Ovary (tissue), 9 donors: ENCODE measurements around the gene ZNF827. TPM values are rescaled to one million over a fixed set of nuclear protein-coding genes. Genes with fewer than 3 reads are reported as not detected.
A peak's percentile ranks its signal among the peaks of the same experiment; 100 is the strongest.

Experiments
- DNase-seq, 5 donors: peaks; one replicate each; pipeline ENCODE4 v3.0.0-alpha.2; 2019 to 2020
- H3K27ac ChIP-seq, 2 donors: fragments of 200-600 bp; one replicate each; pipeline versions ENCODE4 v1.5.1 to v1.8.0; 2019 to 2022
- H3K27me3 ChIP-seq: fragments of 200-600 bp; one replicate; pipeline ENCODE4 v1.8.0; 2022
- H3K36me3 ChIP-seq: fragments of 200-600 bp; sonication (generic); one replicate; pipeline ENCODE4 v1.5.1; 2019
- H3K4me1 ChIP-seq: one replicate; pipeline ENCODE4 v1.8.1; 2013; ENCODE audit warnings: mild to moderate bottlenecking, moderate library complexity; ENCODE audit not compliant: insufficient read depth
- H3K4me3 ChIP-seq: fragments of 200-600 bp; sonication (generic); one replicate; pipeline ENCODE4 v1.5.1; 2017
- H3K9me3 ChIP-seq, 2 donors: fragments of 200-600 bp in 1 of 2; sonication (generic) in 1 of 2; one replicate each; pipeline versions ENCODE4 v1.5.1 to v1.8.1; 2013 to 2019; ENCODE audit warnings: mild to moderate bottlenecking in 1 of 2, moderate library complexity in 1 of 2
- EP300 ChIP-seq: sonication (generic); formaldehyde crosslinking; IDR thresholded peaks from one replicate; pipeline ENCODE4 v1.6.1; 2017; ENCODE audit warnings: antibody characterized with exemption
- POLR2A ChIP-seq: fragments of 450-650 bp; IDR thresholded peaks from one replicate; pipeline ENCODE4 v1.6.1; 2017; ENCODE audit warnings: antibody characterized with exemption, mild to moderate bottlenecking, moderate library complexity
- WGBS, 3 donors: extraction: QIAGEN DNeasy Blood & Tissue Kit in 1 of 3; methylation state at CpG; one replicate each; pipeline versions ENCODE4 v1.1.5 to v1.1.7; 2013 to 2017; 5-methylcytosine and 5-hydroxymethylcytosine counted together
- intact Hi-C, 4 donors: fragments of 100-400 bp; cut with DNase I; formaldehyde crosslinking; loops; one replicate each; pipeline versions ENCODE4 v1.11.0 to v1.15.1; 2022 to 2023
- polyA plus RNA-seq, 2 donors: library from polyadenylated mRNA; stranded (reverse); fragments of 200-250 nt in 1 of 2; fragments of 350-450 nt in 1 of 2; fragmentation: Illumina TruSeq in 1 of 2; extraction: RNeasy Lipid Tissue Mini Kit (QIAGEN cat#74804) in 1 of 2; gene quantifications; one replicate each; pipeline ENCODE4 v1.2.3, GENCODE V29; 2013 to 2014
- total RNA-seq, 7 donors: library from RNA; depleted of rRNA in 2 of 7; stranded (reverse); fragments of >200 nt in 2 of 7; fragmentation: NEBNext Ultra II Directional in 3 of 7; extraction: Animal tissue kit (Norgen Biotek cat#: 25700) in 3 of 7; gene quantifications; one replicate each; pipeline versions ENCODE4 v1.1.0 to v1.2.4, GENCODE V29; 2016 to 2023
- TF ChIP-seq, protein P1 (sequence below), 3 donors: fragments of 450-650 bp in 2 of 3; fragments of 200-600 bp in 1 of 3; IDR thresholded peaks; one replicate each; pipeline versions ENCODE4 v1.5.1 to v1.8.0; 2016 to 2022; ENCODE audit warnings: antibody characterized with exemption in 3 of 3, mild to moderate bottlenecking in 1 of 3
- donor health status: DM: no; HTN: no; CAD: no; lungs with moderate emphysema.
- donor health status: DM: no; HTN: no; CAD: no.
- donor health status: Bipolar disorder and iron deficiency.
- donor health status: DM: yes; HTN: yes; CAD: no.
- donor health status: DM: no; HTN: no; CAD: no.
- donor health status: DM: yes; HTN: yes; CAD: no.

ZNF827 gene
- total and polyA plus RNA-seq, 9 donors, result 7.8 to 36.0 (median 20.0) TPM

DNA sequence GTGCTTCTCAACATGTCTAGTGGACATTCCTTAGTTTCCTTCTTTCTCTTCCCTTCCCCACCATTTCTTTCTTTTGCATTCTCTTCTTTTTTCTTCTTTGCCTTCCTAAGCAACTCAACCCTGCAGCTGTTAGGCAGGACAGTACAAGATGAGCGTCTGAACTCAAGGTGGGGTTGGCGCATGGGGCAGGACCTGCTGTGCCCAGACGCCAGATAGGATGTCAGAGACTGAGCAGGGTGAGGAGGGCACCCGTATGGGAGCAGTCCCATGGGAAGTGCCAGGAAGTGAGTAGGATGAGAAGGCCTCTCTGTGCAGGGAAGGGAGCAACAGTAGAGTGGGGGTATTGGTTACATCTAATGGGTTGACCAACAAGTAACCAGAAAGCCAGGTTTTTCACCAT, 38.1 kb upstream of the ZNF827 start:
- TF ChIP-seq EP300, result no peak
- no peak for TF ChIP-seq POLR2A
- TF ChIP-seq, protein P1, sequence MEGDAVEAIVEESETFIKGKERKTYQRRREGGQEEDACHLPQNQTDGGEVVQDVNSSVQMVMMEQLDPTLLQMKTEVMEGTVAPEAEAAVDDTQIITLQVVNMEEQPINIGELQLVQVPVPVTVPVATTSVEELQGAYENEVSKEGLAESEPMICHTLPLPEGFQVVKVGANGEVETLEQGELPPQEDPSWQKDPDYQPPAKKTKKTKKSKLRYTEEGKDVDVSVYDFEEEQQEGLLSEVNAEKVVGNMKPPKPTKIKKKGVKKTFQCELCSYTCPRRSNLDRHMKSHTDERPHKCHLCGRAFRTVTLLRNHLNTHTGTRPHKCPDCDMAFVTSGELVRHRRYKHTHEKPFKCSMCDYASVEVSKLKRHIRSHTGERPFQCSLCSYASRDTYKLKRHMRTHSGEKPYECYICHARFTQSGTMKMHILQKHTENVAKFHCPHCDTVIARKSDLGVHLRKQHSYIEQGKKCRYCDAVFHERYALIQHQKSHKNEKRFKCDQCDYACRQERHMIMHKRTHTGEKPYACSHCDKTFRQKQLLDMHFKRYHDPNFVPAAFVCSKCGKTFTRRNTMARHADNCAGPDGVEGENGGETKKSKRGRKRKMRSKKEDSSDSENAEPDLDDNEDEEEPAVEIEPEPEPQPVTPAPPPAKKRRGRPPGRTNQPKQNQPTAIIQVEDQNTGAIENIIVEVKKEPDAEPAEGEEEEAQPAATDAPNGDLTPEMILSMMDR (IDR thresholded peaks at IDR 0.05), result no peak
- Histone ChIP-seq H3K36me3 (peaks cover 2% of the 10 kb centered on the region), H3K27ac (no peak overlapping the region), H3K4me3 (no peak overlapping the region), H3K4me1 (no peaks in the 10 kb centered on the region), H3K27me3 (no peaks in the 10 kb centered on the region), H3K9me3 (no peaks in the 10 kb centered on the region)
- intact Hi-C loops, result no loop called here
- WGBS, 3 donors, result 81 to 90% (median 89%) methylated on average over 4 of the region's 4 CpGs
- DNase-seq, result no peak

DNA sequence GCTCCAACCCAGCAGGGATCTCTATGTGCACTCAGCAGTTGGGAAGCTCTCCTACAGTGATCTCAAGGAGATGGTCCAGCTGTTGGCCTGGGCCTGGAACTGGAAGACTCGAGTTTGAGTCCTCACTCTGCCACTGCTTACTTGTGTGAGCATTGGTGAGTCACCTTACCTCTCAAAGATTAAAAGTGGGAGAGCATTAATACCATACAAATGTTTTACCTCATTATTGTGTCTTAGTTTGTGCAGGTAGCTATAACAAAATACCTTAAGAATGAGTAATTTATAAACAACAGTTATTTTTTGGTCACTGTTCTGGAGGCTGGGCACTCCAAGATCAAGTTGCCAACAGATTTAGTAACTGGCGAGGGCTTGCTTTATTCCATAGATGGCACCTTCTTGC, 21.4 kb upstream of the ZNF827 start:
- no peaks in the 10 kb centered on the region for H3K4me1 ChIP-seq
- H3K4me3 ChIP-seq, result no peak overlapping the region
- intact Hi-C loops, result no loop called here
- 87 to 91% (median 89%) methylated on average over 2 of the region's 2 CpGs for WGBS, 3 donors
- no peaks in the 10 kb centered on the region for H3K27me3 ChIP-seq
- no peak overlapping the region for H3K27ac ChIP-seq
- TF ChIP-seq, protein P1 (IDR thresholded peaks at IDR 0.05), result no peak
- TF ChIP-seq POLR2A (no peak), EP300 (no peak)
- DNase-seq, result no peak
- H3K36me3 ChIP-seq, result no peaks in the 10 kb centered on the region
- no peaks in the 10 kb centered on the region for H3K9me3 ChIP-seq

DNA sequence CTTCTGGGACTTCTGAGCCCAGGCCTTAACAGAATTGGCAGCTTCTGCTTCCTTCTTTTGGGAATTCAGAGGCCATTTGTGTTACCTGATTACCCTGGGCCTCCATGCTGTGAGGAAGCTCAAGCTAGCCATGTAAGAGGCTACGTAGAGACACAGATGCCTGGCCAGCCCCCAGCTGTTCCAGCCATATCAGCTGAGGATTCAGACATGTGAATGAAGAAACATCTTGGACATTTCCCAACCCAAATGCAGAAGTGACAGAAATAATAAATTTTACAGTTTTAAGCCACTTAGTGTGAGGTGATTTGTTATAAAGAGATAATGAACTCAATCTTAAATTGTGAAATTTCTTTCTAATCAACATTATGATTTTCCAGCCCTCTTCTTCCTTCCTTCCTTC, 18.7 kb upstream of the ZNF827 start:
- H3K36me3 ChIP-seq, result no peaks in the 10 kb centered on the region
- intact Hi-C loops, result no loop called here
- DNase-seq, result no peak
- TF ChIP-seq POLR2A (no peak), EP300 (no peak)
- 54 to 84% (median 76%) methylated on average over 1 of the region's 1 CpG for WGBS, 3 donors
- no peaks in the 10 kb centered on the region for H3K27me3 ChIP-seq
- no peaks in the 10 kb centered on the region for H3K9me3 ChIP-seq
- H3K4me3 ChIP-seq, result no peak overlapping the region
- H3K27ac ChIP-seq, result no peak overlapping the region
- no peaks in the 10 kb centered on the region for H3K4me1 ChIP-seq

DNA sequence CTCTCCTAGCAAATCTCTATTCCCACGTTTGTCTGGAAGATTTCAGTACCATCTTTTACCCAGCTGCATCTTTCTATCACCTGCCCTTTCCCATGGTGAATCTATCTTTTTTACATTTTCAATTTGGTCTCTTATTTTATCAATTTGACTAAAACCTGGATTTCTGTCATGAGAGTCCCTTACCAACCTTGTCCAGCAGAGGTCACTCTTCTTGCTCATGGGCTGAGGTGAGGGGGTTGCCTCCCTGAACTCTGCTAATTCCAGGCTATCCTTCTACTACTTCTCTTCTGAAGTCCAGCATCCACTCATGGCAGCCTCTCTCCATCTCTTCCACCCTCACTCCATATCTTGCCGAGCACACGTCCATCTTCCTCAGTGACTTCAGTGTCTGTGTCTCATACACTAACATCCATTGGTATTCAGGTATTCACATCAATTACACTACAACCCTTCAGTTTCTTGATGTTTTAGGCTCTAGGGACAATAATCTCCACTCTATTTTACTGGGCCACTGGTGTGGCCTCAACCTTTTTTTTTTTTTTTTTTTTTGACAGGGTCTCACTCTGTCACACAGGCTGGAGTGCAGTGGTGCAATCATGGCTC, 17.8 kb upstream of the ZNF827 start:
- TF ChIP-seq POLR2A (no peak), EP300 (no peak)
- TF ChIP-seq, protein P1 (IDR thresholded peaks at IDR 0.05), result peak in 1 of 3 donors; percentile 32
- intact Hi-C loops, result no loop called here

DNA sequence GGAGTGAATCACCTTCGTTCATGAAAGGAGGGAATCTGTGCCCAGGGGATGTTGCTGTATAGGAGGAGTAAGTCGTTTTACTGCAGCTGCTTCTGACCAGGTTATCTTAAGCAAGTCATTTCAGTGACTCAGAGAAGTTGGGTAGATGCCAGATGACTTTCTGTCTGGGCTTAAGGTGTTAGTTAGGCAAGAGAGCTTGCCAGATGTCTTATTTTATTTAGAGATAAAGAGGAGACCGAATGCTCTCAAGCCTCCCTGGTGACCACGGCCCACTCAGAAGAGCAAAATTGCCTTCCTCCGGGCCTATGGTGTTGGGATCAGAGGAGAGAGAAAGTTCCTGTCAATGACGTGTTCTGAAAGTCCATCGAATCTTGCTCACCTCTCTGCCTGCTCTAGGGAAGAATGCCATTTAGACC, 16.3 kb upstream of the ZNF827 start:
- DNase-seq, result no peak
- 44 to 52% (median 48%) methylated on average over 7 of the region's 7 CpGs for WGBS, 3 donors
- Histone ChIP-seq H3K36me3 (no peaks in the 10 kb centered on the region), H3K27me3 (no peaks in the 10 kb centered on the region), H3K9me3 (no peaks in the 10 kb centered on the region), H3K4me1 (no peaks in the 10 kb centered on the region), H3K27ac (no peak overlapping the region), H3K4me3 (no peak overlapping the region)
- intact Hi-C loops, result no loop called here
- TF ChIP-seq POLR2A, result no peak
- no peak for TF ChIP-seq EP300
- TF ChIP-seq, protein P1 (IDR thresholded peaks at IDR 0.05), result no peak

More for the DNA sequence above, 17.8 kb upstream of the ZNF827 start:
- no peaks in the 10 kb centered on the region for H3K27me3 ChIP-seq
- H3K36me3 ChIP-seq, result no peaks in the 10 kb centered on the region
- no peak overlapping the region for H3K27ac ChIP-seq
- 78 to 82% (median 79%) methylated on average over 3 of the region's 3 CpGs for WGBS, 3 donors
- H3K4me1 ChIP-seq, result no peaks in the 10 kb centered on the region
- H3K4me3 ChIP-seq, result no peak overlapping the region
- no peaks in the 10 kb centered on the region for H3K9me3 ChIP-seq
- DNase-seq, result peak in 1 of 5 donors; percentile 21
